Calu3 (cell line): ENCODE data around the gene KRTAP10-11. TPM values are rescaled to one million over a fixed set of nuclear protein-coding genes. Genes with fewer than 3 reads are reported as not detected.

Source experiments
- BruUV-seq: library from RNA; stranded (reverse); fragments of 400-500 nt; replicated peaks from 2 replicates; lab custom pipeline; 2021; lab: Mats Ljungman, UMichigan
- CTCF ChIA-PET: fragments of 300-600 bp; sonication (Branson Sonifier 250); formaldehyde crosslinking; loops from one replicate; lab custom pipeline; 2022; ENCODE audit warnings: antibody characterized with exemption; lab: Charles Lee
- DNase-seq: peaks from one replicate; pipeline ENCODE4 v3.0.0; 2022
- H3K27ac Mint-ChIP-seq: one replicate; pipeline ENCODE4 v1.8.0; 2022; ENCODE audit warnings: mixed read lengths; ENCODE audit not compliant: unreplicated experiment
- H3K27me3 Mint-ChIP-seq: one replicate; pipeline ENCODE4 v1.8.0; 2022; ENCODE audit warnings: mixed read lengths; ENCODE audit not compliant: unreplicated experiment
- H3K36me3 Mint-ChIP-seq: one replicate; pipeline ENCODE4 v1.8.0; 2022; ENCODE audit warnings: mild to moderate bottlenecking, moderate library complexity, mixed read lengths; ENCODE audit not compliant: insufficient read depth, unreplicated experiment
- H3K4me1 Mint-ChIP-seq: one replicate; pipeline ENCODE4 v1.8.0; 2022; ENCODE audit warnings: mild to moderate bottlenecking, low read depth, mixed read lengths; ENCODE audit not compliant: unreplicated experiment
- H3K4me3 Mint-ChIP-seq: one replicate; pipeline ENCODE4 v1.8.0; 2022; ENCODE audit warnings: mild to moderate bottlenecking, low read depth, moderate library complexity, mixed read lengths; ENCODE audit not compliant: unreplicated experiment
- H3K9me3 Mint-ChIP-seq: one replicate; pipeline ENCODE4 v1.8.0; 2022; ENCODE audit warnings: low read depth, mixed read lengths; ENCODE audit not compliant: unreplicated experiment
- CTCF ChIP-seq: fragments of 200-600 bp; IDR thresholded peaks from one replicate; pipeline ENCODE4 v1.8.0; 2022; ENCODE audit warnings: antibody characterized with exemption; ENCODE audit not compliant: unreplicated experiment
- intact Hi-C: fragments of 100-400 bp; cut with micrococcal nuclease; formaldehyde crosslinking; loops from one replicate; pipeline ENCODE4 v1.10.0; 2022; ENCODE audit not compliant: unreplicated experiment
- total RNA-seq: library from RNA; stranded (reverse); gene quantifications from 2 replicates; pipeline ENCODE4 v1.2.3, GENCODE V29; 2022

The KRTAP10-11 gene
- total RNA-seq, 1 experiment from 2014 or later: not detected

GRCh38 chr21:44601596-44602462 is 44.4 kb upstream of the KRTAP10-11 start:
- H3K9me3 Mint-ChIP-seq: no peaks in the 10 kb centered on the region
- no peak for DNase-seq
- H3K27ac Mint-ChIP-seq: no peak overlapping the region
- H3K4me3 Mint-ChIP-seq: no peak overlapping the region
- no peaks in the 10 kb centered on the region for H3K4me1 Mint-ChIP-seq
- TF ChIP-seq CTCF: no peak
- no peaks in the 10 kb centered on the region for H3K36me3 Mint-ChIP-seq
- intact Hi-C loops: no loop called here
- CTCF ChIA-PET: no interaction called here
- no TSS peak for BruUV-seq
- H3K27me3 Mint-ChIP-seq: peaks cover 82% of the 10 kb centered on the region

DNA sequence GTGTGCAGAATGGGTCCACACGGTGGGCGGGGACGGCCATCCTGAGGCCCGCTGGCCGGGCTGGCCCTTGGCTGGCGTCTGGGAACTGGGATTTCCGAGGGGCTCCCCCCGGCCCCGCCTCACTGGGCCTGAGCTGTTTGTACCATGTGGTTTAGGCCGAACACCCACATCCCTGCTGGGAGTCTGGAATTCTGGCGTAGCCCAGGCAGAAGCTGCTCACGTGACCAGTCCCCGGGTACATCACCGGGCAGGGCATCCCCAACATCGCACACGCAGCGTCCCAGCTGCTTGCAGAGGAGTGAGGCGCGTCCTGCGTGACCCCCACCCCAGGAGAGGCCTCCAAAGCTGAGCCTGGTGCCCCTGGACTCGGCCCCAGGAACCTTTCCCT is 43.8 kb upstream of the KRTAP10-11 start:
- Mint-ChIP-seq H3K27ac (no peak overlapping the region), H3K4me3 (no peak overlapping the region), H3K4me1 (no peaks in the 10 kb centered on the region), H3K27me3 (peaks cover 82% of the 10 kb centered on the region), H3K36me3 (no peaks in the 10 kb centered on the region), H3K9me3 (no peaks in the 10 kb centered on the region)
- DNase-seq: no peak
- BruUV-seq: no TSS peak
- CTCF ChIA-PET: no interaction called here
- intact Hi-C loops: no loop called here
- no peak for TF ChIP-seq CTCF

GRCh38 chr21:44603109-44603875 is 42.9 kb upstream of the KRTAP10-11 start:
- Mint-ChIP-seq H3K36me3 (no peaks in the 10 kb centered on the region), H3K27ac (no peak overlapping the region), H3K9me3 (no peaks in the 10 kb centered on the region), H3K4me3 (no peak overlapping the region), H3K4me1 (no peaks in the 10 kb centered on the region), H3K27me3 (peaks cover 79% of the 10 kb centered on the region)
- intact Hi-C loops: no loop called here
- CTCF ChIA-PET: no interaction called here
- TF ChIP-seq CTCF: no peak
- BruUV-seq: no TSS peak
- no peak for DNase-seq

GRCh38 chr21:44603911-44604310 is 42.3 kb upstream of the KRTAP10-11 start:
- TF ChIP-seq CTCF: no peak
- BruUV-seq: no TSS peak
- peaks cover 73% of the 10 kb centered on the region for H3K27me3 Mint-ChIP-seq
- H3K27ac Mint-ChIP-seq: no peak overlapping the region
- no peaks in the 10 kb centered on the region for H3K36me3 Mint-ChIP-seq
- no peaks in the 10 kb centered on the region for H3K4me1 Mint-ChIP-seq
- no peak for DNase-seq
- intact Hi-C loops: no loop called here
- H3K4me3 Mint-ChIP-seq: no peak overlapping the region
- H3K9me3 Mint-ChIP-seq: no peaks in the 10 kb centered on the region
- CTCF ChIA-PET: no interaction called here
